H1 (cell line): ENCODE data around the gene PIK3R4. TPM values are rescaled to one million over a fixed set of nuclear protein-coding genes. Genes with fewer than 3 reads are reported as not detected.

Experiments used
- CHD7 ChIP-seq: fragments of 300-600 bp; sonication (generic); IDR thresholded peaks from 2 replicates; pipeline ENCODE4 v1.7.1; 2012; ENCODE audit warnings: low read length, moderate library complexity, mild to moderate bottlenecking, inconsistent platforms; ENCODE audit not compliant: insufficient replicate concordance
- polyA plus RNA-seq, 7 experiments: library from polyadenylated mRNA; depleted of rRNA in 3 of 7; stranded (reverse) in 5 of 7; unstranded in 2 of 7; fragments of >200 nt in 5 of 7; fragments of 200-250 nt in 2 of 7; gene quantifications; 1 replicate in 5 of 7; 2 replicates in 1 of 7; 4 replicates in 1 of 7; pipeline versions ENCODE4 v1.2.1 to v1.2.3, GENCODE V29; 2011 to 2013; ENCODE audit warnings: missing spikeins in 2 of 7, mixed read lengths in 2 of 7
- total RNA-seq: library from RNA; stranded (reverse); fragmentation: NEBNext Ultra II Directional; extraction: Animal tissue kit (Norgen Biotek cat#: 25700); gene quantifications from 2 replicates; pipeline ENCODE4 v1.2.1, GENCODE V29; 2021

The PIK3R4 gene
- total and polyA plus RNA-seq, 2 of the 8 experiments (the other 6 are each of a cell fraction or from before 2014, with no cell fraction given): 43.8 to 87.4 TPM

- no peak for TF ChIP-seq CHD7
Observed at GRCh38 chr3:130729154-130729553, 17.5 kb downstream of the PIK3R4 start (continued).
